GM12892 (cell line): ENCODE results near the gene CTNNAL1.

Experiments used
- POLR2A ChIP-seq: IDR thresholded peaks from 2 replicates; pipeline ENCODE4 v1.6.1; 2011; ENCODE audit warnings: low read depth, low read length, control low read depth
- POLR2AphosphoS5 ChIP-seq: IDR thresholded peaks from 2 replicates; pipeline ENCODE4 v1.6.1; 2011; ENCODE audit warnings: low read depth, low read length, control low read depth
- TAF1 ChIP-seq: IDR thresholded peaks from 2 replicates; pipeline ENCODE4 v1.6.1; 2011; ENCODE audit warnings: low read depth, mild to moderate bottlenecking, control low read depth, low read length, borderline replicate concordance

GRCh38 chr9:109010746-109011145, 2.6 kb downstream of the CTNNAL1 start:
- no peak for TF ChIP-seq POLR2AphosphoS5
- TF ChIP-seq POLR2A, result no peak
- TF ChIP-seq TAF1, result no peak
